H1 (cell line): ENCODE data around the gene FOXI2. TPM values are rescaled to one million over a fixed set of nuclear protein-coding genes. Genes with fewer than 3 reads are reported as not detected.

Experiments
- CTCF ChIA-PET: fragments of 300-600 bp; sonication (Branson Sonifier 250); formaldehyde crosslinking; loops from one replicate; lab custom pipeline; 2021; ENCODE audit not compliant: partially characterized antibody; lab: Charles Lee
- POLR2A ChIA-PET: fragments of 300-600 bp; sonication (Branson Sonifier 250); formaldehyde crosslinking; loops from one replicate; lab custom pipeline; 2021; ENCODE audit warnings: inconsistent platforms; ENCODE audit not compliant: partially characterized antibody; lab: Charles Lee
- DNase-seq, 2 experiments: peaks; one replicate each; pipeline versions ENCODE4 v3.0.0 to v3.0.0-alpha.2; 2010 to 2022; ENCODE audit warnings: low spot score in 2 of 2, low read depth in 1 of 2, mixed read lengths in 1 of 2
- FAIRE-seq: peaks from 2 replicates; lab custom pipeline; 2011; peaks lifted over from hg19 to GRCh38; lab: Jason Lieb, UNC
- H2AFZ ChIP-seq: 2 replicates; pipeline ENCODE4 v1.8.1; 2012; ENCODE audit warnings: low read length, inconsistent platforms
- H2AK5ac ChIP-seq: 2 replicates; pipeline ENCODE4 v1.6.1; 2013; ENCODE audit warnings: low read depth, low read length
- H2BK120ac ChIP-seq: replicated peaks from 2 replicates; pipeline ENCODE3; 2013; ENCODE audit warnings: low read depth, low read length, inconsistent platforms
- H2BK12ac ChIP-seq: 2 replicates; pipeline ENCODE4 v1.6.1; 2013; ENCODE audit warnings: low read depth, low read length
- H2BK15ac ChIP-seq: 2 replicates; pipeline ENCODE4 v1.6.1; 2013; ENCODE audit warnings: low read length
- H2BK20ac ChIP-seq: 2 replicates; pipeline ENCODE4 v1.6.1; 2013; ENCODE audit warnings: low read length
- H2BK5ac ChIP-seq: 2 replicates; pipeline ENCODE4 v1.6.1; 2013; ENCODE audit warnings: low read depth, low read length
- H3K14ac ChIP-seq: 2 replicates; pipeline ENCODE4 v1.6.1; 2013; ENCODE audit warnings: inconsistent platforms; ENCODE audit not compliant: insufficient read length
- H3K18ac ChIP-seq: 2 replicates; pipeline ENCODE4 v1.6.1; 2013; ENCODE audit warnings: low read length; ENCODE audit errors: extremely low read depth
- H3K23ac ChIP-seq: 2 replicates; pipeline ENCODE4 v1.6.1; 2013; ENCODE audit warnings: inconsistent platforms; ENCODE audit not compliant: insufficient read length
- H3K23me2 ChIP-seq: 2 replicates; pipeline ENCODE4 v1.6.1; 2013; ENCODE audit warnings: low read depth, low read length
- H3K27ac ChIP-seq: 2 replicates; pipeline ENCODE4 v1.6.1; 2011; ENCODE audit warnings: low read depth, low read length, inconsistent platforms
- H3K27me3 ChIP-seq, 4 experiments: replicated peaks in 1 of 4; 1 replicate in 1 of 4; 2 replicates in 3 of 4; pipeline versions ENCODE4 v1.6.1 to v1.8.1; 2011 to 2013; ENCODE audit warnings: low read length in 3 of 4, mild to moderate bottlenecking in 3 of 4, inconsistent platforms in 2 of 4, mixed read lengths in 2 of 4, moderate library complexity in 1 of 4; ENCODE audit not compliant: control insufficient read depth in 3 of 4, insufficient read depth in 3 of 4; ENCODE audit errors: extremely low read depth in 1 of 4
- H3K36me3 ChIP-seq, 4 experiments: 2 replicates each; pipeline versions ENCODE4 v1.6.1 to v1.8.1; 2011 to 2013; ENCODE audit warnings: mild to moderate bottlenecking in 4 of 4, low read length in 3 of 4, moderate library complexity in 2 of 4, control low read depth in 1 of 4, inconsistent platforms in 1 of 4; ENCODE audit not compliant: insufficient read depth in 4 of 4, control insufficient read depth in 2 of 4
- H3K4ac ChIP-seq: replicated peaks from 2 replicates; pipeline ENCODE3; 2013; ENCODE audit warnings: low read length, low read depth, mixed read lengths, inconsistent platforms; ENCODE audit not compliant: insufficient read length
- H3K4me1 ChIP-seq, 4 experiments: replicated peaks in 1 of 4; 1 replicate in 1 of 4; 2 replicates in 3 of 4; pipeline versions ENCODE4 v1.6.1 to v1.8.1; 2011 to 2013; ENCODE audit warnings: low read length in 3 of 4, inconsistent platforms in 2 of 4, mixed read lengths in 1 of 4; ENCODE audit not compliant: insufficient read depth in 4 of 4, control insufficient read depth in 3 of 4
- H3K4me2 ChIP-seq, 2 experiments: 2 replicates each; pipeline versions ENCODE4 v1.6.1 to v1.8.1; 2011 to 2013; ENCODE audit warnings: low read depth in 2 of 2, low read length in 2 of 2, control low read depth in 1 of 2, inconsistent platforms in 1 of 2, mild to moderate bottlenecking in 1 of 2; ENCODE audit not compliant: insufficient read depth in 1 of 2
- H3K4me3 ChIP-seq, 4 experiments: fragments of 200-600, 300-600 bp in 1 of 4; sonication (generic), shearing (Covaris generic), sonication (Bioruptor Twin) in 1 of 4; 2 replicates each; pipeline versions ENCODE4 v1.5.1 to v1.8.1; 2011 to 2016; ENCODE audit warnings: low read length in 4 of 4, low read depth in 3 of 4, control low read depth in 2 of 4, inconsistent platforms in 2 of 4, mild to moderate bottlenecking in 2 of 4, mixed read lengths in 1 of 4, moderate library complexity in 1 of 4; ENCODE audit not compliant: insufficient read depth in 2 of 4; ENCODE audit errors: extremely low read depth in 1 of 4
- H3K56ac ChIP-seq: replicated peaks from 2 replicates; pipeline ENCODE3; 2013; ENCODE audit warnings: low read depth, mild to moderate bottlenecking, mixed read lengths, low read length, inconsistent platforms; ENCODE audit not compliant: insufficient read length
- H3K79me1 ChIP-seq: 2 replicates; pipeline ENCODE4 v1.6.1; 2013; ENCODE audit warnings: low read depth, low read length, control low read depth
- H3K79me2 ChIP-seq, 2 experiments: 2 replicates each; pipeline versions ENCODE4 v1.6.1 to v1.8.1; 2012 to 2013; ENCODE audit warnings: low read length in 2 of 2, mild to moderate bottlenecking in 2 of 2, inconsistent platforms in 1 of 2; ENCODE audit not compliant: insufficient read depth in 2 of 2, control insufficient read depth in 1 of 2
- H3K9ac ChIP-seq, 4 experiments: replicated peaks in 1 of 4; 1 replicate in 1 of 4; 2 replicates in 3 of 4; pipeline versions ENCODE4 v1.6.1 to v1.8.1; 2011 to 2013; ENCODE audit warnings: low read depth in 3 of 4, low read length in 3 of 4, control low read depth in 2 of 4, mild to moderate bottlenecking in 2 of 4, moderate library complexity in 2 of 4, inconsistent platforms in 1 of 4; ENCODE audit errors: extremely low read depth in 1 of 4
- H3K9me3 ChIP-seq, 2 experiments: 2 replicates each; pipeline versions ENCODE4 v1.6.1 to v1.8.1; 2012 to 2013; ENCODE audit warnings: mild to moderate bottlenecking in 2 of 2, moderate library complexity in 2 of 2, control low read depth in 1 of 2, inconsistent platforms in 1 of 2, low read depth in 1 of 2, low read length in 1 of 2, mixed read lengths in 1 of 2; ENCODE audit not compliant: insufficient read depth in 2 of 2
- H4K20me1 ChIP-seq, 2 experiments: replicated peaks in 1 of 2; 2 replicates each; pipeline versions ENCODE3 to v1.8.1; 2011 to 2013; ENCODE audit warnings: inconsistent platforms in 2 of 2, low read length in 2 of 2, mild to moderate bottlenecking in 1 of 2; ENCODE audit not compliant: insufficient read depth in 2 of 2, control insufficient read depth in 1 of 2
- H4K5ac ChIP-seq: 2 replicates; pipeline ENCODE4 v1.6.1; 2013; ENCODE audit warnings: low read length, low read depth, mixed read lengths, inconsistent platforms; ENCODE audit not compliant: insufficient read length
- H4K8ac ChIP-seq: 2 replicates; pipeline ENCODE4 v1.8.0; 2013; ENCODE audit warnings: mild to moderate bottlenecking, moderate library complexity, low read length, inconsistent platforms; ENCODE audit not compliant: insufficient read depth; ENCODE audit errors: extremely low read depth
- H4K91ac ChIP-seq: replicated peaks from 2 replicates; pipeline ENCODE3; 2013; ENCODE audit warnings: low read length, mixed read lengths, inconsistent platforms; ENCODE audit not compliant: insufficient read length
- MAFK ChIP-seq: IDR thresholded peaks from 2 replicates; pipeline ENCODE4 v1.6.1; 2012; ENCODE audit warnings: low read depth, mild to moderate bottlenecking, improper control_type of control experiment, low read length
- WGBS, 2 experiments: shearing (Covaris generic) in 1 of 2; methylation state at CpG; one replicate each; pipeline versions ENCODE4 v1.1.6 to v1.1.7; 2013 to 2015; ENCODE audit warnings: low lambda C conversion rate in 2 of 2, mixed read lengths in 2 of 2, inconsistent platforms in 1 of 2, low coverage in 1 of 2, missing lambda C conversion rate in 1 of 2; ENCODE audit not compliant: insufficient replicate concordance in 2 of 2, insufficient coverage in 1 of 2, insufficient read length in 1 of 2; ENCODE audit errors: extremely low coverage in 1 of 2, missing lambda C conversion rate in 1 of 2; 5-methylcytosine and 5-hydroxymethylcytosine counted together
- polyA plus RNA-seq, 7 experiments: library from polyadenylated mRNA; depleted of rRNA in 3 of 7; stranded (reverse) in 5 of 7; unstranded in 2 of 7; fragments of >200 nt in 5 of 7; fragments of 200-250 nt in 2 of 7; gene quantifications; 1 replicate in 5 of 7; 2 replicates in 1 of 7; 4 replicates in 1 of 7; pipeline versions ENCODE4 v1.2.1 to v1.2.3, GENCODE V29; 2011 to 2013; ENCODE audit warnings: missing spikeins in 2 of 7, mixed read lengths in 2 of 7
- total RNA-seq: library from RNA; stranded (reverse); fragmentation: NEBNext Ultra II Directional; extraction: Animal tissue kit (Norgen Biotek cat#: 25700); gene quantifications from 2 replicates; pipeline ENCODE4 v1.2.1, GENCODE V29; 2021

Gene FOXI2
- total and polyA plus RNA-seq, 2 of the 8 experiments (the other 6 are each of a cell fraction or from before 2014, with no cell fraction given) = 1.0 TPM

- Histone ChIP-seq H3K27ac (no peak overlapping the region), H3K4me1 (peaks cover 0 to 3% (median 0%) of the 10 kb centered on the region in 4 experiments; a peak in 1 of 7 replicates), H3K18ac (no peak overlapping the region), H3K14ac (no peak overlapping the region), H3K4me2 (no peak overlapping the region), H3K9me3 (no peaks in the 10 kb centered on the region), H3K36me3 (no peaks in the 10 kb centered on the region), H3K9ac (no peak overlapping the region), H3K56ac (no peak overlapping the region), H3K79me2 (no peaks in the 10 kb centered on the region), H4K8ac (no peak overlapping the region; the same call in 1 of the 2 replicates), H3K4me3 (no peak overlapping the region), H4K5ac (no peak overlapping the region), H3K79me1 (no peaks in the 10 kb centered on the region), H2BK15ac (no peak overlapping the region), H4K20me1 (no peaks in the 10 kb centered on the region), H3K27me3 (no peaks in the 10 kb centered on the region), H2BK20ac (no peak overlapping the region), H4K91ac (no peak overlapping the region), H2BK12ac (no peak overlapping the region), H3K23ac (no peak overlapping the region), H2AFZ (0 out of 2 replicates have a peak overlapping the region, but pooled peaks have one; percentile 42), H2BK5ac (no peak overlapping the region), H3K23me2 (no peaks in the 10 kb centered on the region), H2BK120ac (no peak overlapping the region), H2AK5ac (no peak overlapping the region), H3K4ac (no peak overlapping the region)
- ChIA-PET CTCF (interaction anchor here (2.9 kb wide), 1 partner anchor 23 kb away, joined by 13 read pairs; no protein-coding TSS in a partner anchor), POLR2A (no interaction called here)
- no peak for FAIRE-seq
- WGBS, 2 experiments = 82% methylated on average over 7 of the region's 7 CpGs; no CpG with 5 or more reads in 1 of the 2 experiments
- no peak for DNase-seq
- TF ChIP-seq MAFK = no peak
Observed at GRCh38 chr10:127790066-127790624, 53.2 kb downstream of the FOXI2 start.
